ENCODE measurements around the gene SULF2.

- TF ChIP-seq CTCF (conservative IDR thresholded peaks at IDR 0.05 in 1 of 2, IDR thresholded peaks at IDR 0.05 in 1 of 2; ENCODE audit: extremely low read depth in 1 of 2, insufficient read depth in 1 of 2, low read depth in 1 of 2, low read length in 2 of 2) (no peak), EZH2 (IDR thresholded peaks at IDR 0.05; ENCODE audit: borderline replicate concordance, low read length) (no peak)
Measured at GRCh38 chr20:47740121-47740861, 45.0 kb downstream of the SULF2 start.
